GM12873 (cell line): Measurements from ENCODE around the gene ALPG.

ENCODE experiments used
- TF ChIP-seq, protein P1 (sequence below): IDR thresholded peaks from 2 replicates; pipeline ENCODE4 v1.5.1; 2012; ENCODE audit warnings: low read depth, mild to moderate bottlenecking, moderate library complexity, low read length, control low read depth; ENCODE audit not compliant: insufficient read depth; ENCODE audit errors: missing control alignments

The ALPG gene

DNA sequence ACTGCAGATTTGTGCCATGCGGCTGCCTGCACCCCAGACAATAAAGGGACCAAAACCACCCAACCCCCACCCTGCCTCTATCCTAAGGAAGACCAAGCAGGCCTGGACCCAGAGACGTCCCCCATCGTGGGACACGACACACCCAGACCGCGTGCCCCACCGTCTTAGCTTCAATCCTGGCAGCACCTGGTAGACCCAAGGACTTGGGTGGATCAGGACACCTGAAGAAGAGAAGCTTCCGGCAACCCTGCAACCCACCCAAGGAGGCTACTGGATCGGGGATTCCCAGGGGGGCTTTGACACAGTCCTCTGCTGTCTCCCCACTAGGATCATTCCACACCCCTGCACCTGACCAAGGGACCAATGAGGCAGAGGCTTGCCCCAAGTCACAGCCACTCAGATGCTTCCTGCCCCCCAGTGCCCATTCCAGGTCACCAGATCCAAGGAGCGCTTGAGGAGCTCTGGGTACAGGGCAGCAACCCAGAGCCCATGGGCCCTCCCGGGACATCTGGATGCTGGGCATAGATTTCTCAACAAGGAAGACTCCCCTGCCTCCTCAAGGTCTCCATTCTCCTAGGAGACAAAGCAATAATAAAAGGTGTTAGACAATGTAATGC lies 52.9 kb downstream of the ALPG start:
- TF ChIP-seq, protein P1, sequence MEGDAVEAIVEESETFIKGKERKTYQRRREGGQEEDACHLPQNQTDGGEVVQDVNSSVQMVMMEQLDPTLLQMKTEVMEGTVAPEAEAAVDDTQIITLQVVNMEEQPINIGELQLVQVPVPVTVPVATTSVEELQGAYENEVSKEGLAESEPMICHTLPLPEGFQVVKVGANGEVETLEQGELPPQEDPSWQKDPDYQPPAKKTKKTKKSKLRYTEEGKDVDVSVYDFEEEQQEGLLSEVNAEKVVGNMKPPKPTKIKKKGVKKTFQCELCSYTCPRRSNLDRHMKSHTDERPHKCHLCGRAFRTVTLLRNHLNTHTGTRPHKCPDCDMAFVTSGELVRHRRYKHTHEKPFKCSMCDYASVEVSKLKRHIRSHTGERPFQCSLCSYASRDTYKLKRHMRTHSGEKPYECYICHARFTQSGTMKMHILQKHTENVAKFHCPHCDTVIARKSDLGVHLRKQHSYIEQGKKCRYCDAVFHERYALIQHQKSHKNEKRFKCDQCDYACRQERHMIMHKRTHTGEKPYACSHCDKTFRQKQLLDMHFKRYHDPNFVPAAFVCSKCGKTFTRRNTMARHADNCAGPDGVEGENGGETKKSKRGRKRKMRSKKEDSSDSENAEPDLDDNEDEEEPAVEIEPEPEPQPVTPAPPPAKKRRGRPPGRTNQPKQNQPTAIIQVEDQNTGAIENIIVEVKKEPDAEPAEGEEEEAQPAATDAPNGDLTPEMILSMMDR, result no peak

DNA sequence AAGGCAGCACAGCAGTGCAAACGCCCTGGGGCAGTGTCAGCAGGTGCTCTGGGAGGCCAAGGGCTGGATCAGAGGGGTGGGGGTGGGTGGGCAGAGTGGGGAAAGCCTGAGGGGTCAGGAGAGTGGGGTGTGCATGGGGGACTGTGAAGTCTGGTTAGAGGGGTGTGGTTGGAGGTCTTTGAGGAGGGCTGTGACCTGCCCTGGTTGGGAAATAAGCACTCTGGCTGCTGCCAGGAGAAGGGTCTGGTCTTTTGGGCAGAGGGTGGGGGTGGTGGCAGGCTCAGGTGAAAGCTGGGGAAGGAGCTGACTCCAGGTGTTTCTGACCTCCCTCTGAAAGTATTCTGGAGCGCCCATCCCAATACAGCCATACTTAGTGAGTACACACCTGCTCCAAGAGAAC lies 53.5 kb downstream of the ALPG start:
- TF ChIP-seq, protein P1, result no peak
